DOHH2 (cell line): ENCODE measurements around the gene NDFIP1.

Experiments used
- H3F3A ChIP-seq: fragments of 200-600 bp; sonication (generic), shearing (Covaris generic); 2 replicates; pipeline ENCODE4 v1.6.0; 2016; ENCODE audit warnings: antibody characterized with exemption, mild to moderate bottlenecking; ENCODE audit not compliant: control insufficient read depth, insufficient read depth
- H3K27ac ChIP-seq: fragments of 200-600 bp; sonication (generic); 2 replicates; pipeline ENCODE4 v1.5.1; 2014; ENCODE audit warnings: low read depth, mild to moderate bottlenecking, low read length, moderate library complexity
- H3K27me3 ChIP-seq: fragments of 200-600 bp; sonication (generic); 2 replicates; pipeline ENCODE4 v1.6.1; 2014; ENCODE audit warnings: mild to moderate bottlenecking, low read length, mixed read lengths; ENCODE audit not compliant: control insufficient read depth
- H3K36me3 ChIP-seq: fragments of 200-600 bp; sonication (generic); 2 replicates; pipeline ENCODE4 v1.6.1; 2014; ENCODE audit warnings: mild to moderate bottlenecking, low read length, moderate library complexity, mixed read lengths; ENCODE audit not compliant: control insufficient read depth
- H3K4me1 ChIP-seq: fragments of 200-600 bp; sonication (generic); 2 replicates; pipeline ENCODE4 v1.6.1; 2014; ENCODE audit warnings: mild to moderate bottlenecking, low read length, mixed read lengths; ENCODE audit not compliant: control insufficient read depth
- H3K4me2 ChIP-seq: fragments of 200-600 bp; sonication (generic); 2 replicates; pipeline ENCODE4 v1.6.0; 2014; ENCODE audit warnings: mild to moderate bottlenecking, low read length, moderate library complexity
- H3K4me3 ChIP-seq: fragments of 200-600 bp; sonication (generic); 2 replicates; pipeline ENCODE4 v1.5.1; 2014; ENCODE audit warnings: mild to moderate bottlenecking, low read length, mixed read lengths
- H3K79me2 ChIP-seq: fragments of 200-600 bp; sonication (generic); 2 replicates; pipeline ENCODE4 v1.6.1; 2014; ENCODE audit warnings: mild to moderate bottlenecking, low read length, mixed read lengths; ENCODE audit not compliant: control insufficient read depth
- H3K9me2 ChIP-seq: fragments of 200-600 bp; sonication (generic); replicated peaks from 2 replicates; pipeline ENCODE4 v1.6.1; 2014; ENCODE audit warnings: mild to moderate bottlenecking, low read length, mixed read lengths; ENCODE audit not compliant: control insufficient read depth
- H3K9me3 ChIP-seq: fragments of 200-600 bp; sonication (generic); 2 replicates; pipeline ENCODE4 v1.6.1; 2014; ENCODE audit warnings: antibody characterized with exemption, low read length, mixed read lengths; ENCODE audit not compliant: control insufficient read depth, insufficient read depth
- H4K20me1 ChIP-seq: fragments of 200-600 bp; sonication (generic); 2 replicates; pipeline ENCODE4 v1.6.0; 2014; ENCODE audit warnings: low read depth, mild to moderate bottlenecking, antibody characterized with exemption, low read length, moderate library complexity; ENCODE audit not compliant: control insufficient read depth, insufficient read depth
- CTCF ChIP-seq: fragments of 200-600 bp; sonication (generic); IDR thresholded peaks from one replicate; pipeline ENCODE4 v1.5.1; 2014; ENCODE audit warnings: antibody characterized with exemption, mild to moderate bottlenecking, low read depth, low read length; ENCODE audit not compliant: poor library complexity, severe bottlenecking
- EZH2phosphoT487 ChIP-seq: fragments of 200-600 bp; sonication (generic); IDR thresholded peaks from 2 replicates; pipeline ENCODE4 v1.6.1; 2017; ENCODE audit warnings: borderline replicate concordance, mild to moderate bottlenecking, antibody characterized with exemption, low read length, moderate library complexity, mixed read lengths

Gene NDFIP1

GRCh38 chr5:142110046-142110531 lies 1.5 kb downstream of the NDFIP1 start:
- Histone ChIP-seq H3K79me2 (peaks cover 39% of the 10 kb centered on the region), H3K36me3 (no peaks in the 10 kb centered on the region), H3K4me2 (peak overlapping the region; percentile 67), H4K20me1 (no peaks in the 10 kb centered on the region; the same call in 1 of the 2 replicates), H3F3A (peaks cover 7% of the 10 kb centered on the region), H3K27me3 (peaks cover 11% of the 10 kb centered on the region; the same call in 1 of the 2 replicates), H3K9me2 (no peaks in the 10 kb centered on the region), H3K4me1 (peaks cover 17% of the 10 kb centered on the region), H3K9me3 (no peaks in the 10 kb centered on the region), H3K4me3 (peak overlapping the region; percentile 75), H3K27ac (no peak overlapping the region)
- TF ChIP-seq CTCF (no peak), EZH2phosphoT487 (no peak)

DNA sequence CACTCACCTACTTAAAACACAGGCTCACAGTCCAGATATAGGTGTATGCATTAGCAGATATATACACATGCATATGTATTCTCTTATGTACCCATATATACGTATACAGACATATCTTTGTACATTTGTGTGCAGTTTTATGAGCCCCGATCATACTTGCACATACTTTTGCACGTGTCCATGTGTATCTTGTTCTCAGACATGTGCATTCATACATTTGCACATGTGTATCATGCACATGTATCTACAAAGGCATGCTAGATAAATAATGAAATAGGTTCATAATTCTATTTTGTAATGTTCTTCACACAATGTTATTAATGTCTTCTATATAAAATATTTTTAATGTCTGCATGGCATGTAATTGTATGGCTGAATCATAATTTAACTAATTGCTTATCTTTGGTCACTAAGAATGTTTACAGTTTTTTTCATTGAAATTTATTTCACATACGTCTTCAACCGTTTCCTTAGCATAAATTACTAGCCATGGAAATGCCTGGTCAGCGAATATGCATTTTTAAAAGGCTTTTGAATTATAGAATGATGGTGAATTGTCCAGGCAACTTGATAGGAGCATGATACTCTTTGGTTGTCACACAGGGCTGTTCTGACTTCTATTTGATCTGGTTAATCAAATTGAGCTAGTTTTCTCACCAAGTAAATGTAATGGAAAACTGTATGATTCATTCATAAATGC lies 2.6 kb downstream of the NDFIP1 start:
- H3K9me2 ChIP-seq, result no peaks in the 10 kb centered on the region
- peaks cover 9% of the 10 kb centered on the region; the same call in 1 of the 2 replicates for H3K27me3 ChIP-seq
- no peaks in the 10 kb centered on the region; the same call in 1 of the 2 replicates for H4K20me1 ChIP-seq
- TF ChIP-seq CTCF, result no peak
- no peak for TF ChIP-seq EZH2phosphoT487
- H3F3A ChIP-seq, result peaks cover 7% of the 10 kb centered on the region
- H3K4me3 ChIP-seq, result no peak overlapping the region
- no peaks in the 10 kb centered on the region for H3K36me3 ChIP-seq
- no peaks in the 10 kb centered on the region for H3K9me3 ChIP-seq
- peaks cover 17% of the 10 kb centered on the region for H3K4me1 ChIP-seq
- 0 out of 2 replicates have a peak overlapping the region, but pooled peaks have one; percentile 67 for H3K4me2 ChIP-seq
- H3K79me2 ChIP-seq, result peaks cover 39% of the 10 kb centered on the region
- H3K27ac ChIP-seq, result no peak overlapping the region

- Histone ChIP-seq H4K20me1 (no peaks in the 10 kb centered on the region; the same call in 1 of the 2 replicates), H3K9me3 (no peaks in the 10 kb centered on the region), H3F3A (no peaks in the 10 kb centered on the region), H3K27me3 (no peaks in the 10 kb centered on the region; the same call in 1 of the 2 replicates), H3K4me3 (no peak overlapping the region), H3K79me2 (peaks cover 41% of the 10 kb centered on the region), H3K4me2 (no peak overlapping the region), H3K27ac (no peak overlapping the region), H3K36me3 (no peaks in the 10 kb centered on the region), H3K4me1 (peaks cover 23% of the 10 kb centered on the region), H3K9me2 (no peaks in the 10 kb centered on the region)
- TF ChIP-seq EZH2phosphoT487 (no peak), CTCF (no peak)
Measured at GRCh38 chr5:142114687-142115086, 6.1 kb downstream of the NDFIP1 start.
